ENCODE results near the gene LGR6. TPM values are rescaled to one million over a fixed set of nuclear protein-coding genes. Genes with fewer than 3 reads are reported as not detected.

Gene LGR6
- total RNA-seq, 2 experiments from 2014 or later: 0.06 to 0.22 TPM

GRCh38 chr1:202212787-202213186 lies 19.2 kb downstream of the LGR6 start:
- Mint-ChIP-seq H3K9me3 (no peaks in the 10 kb centered on the region), H3K36me3 (no peaks in the 10 kb centered on the region), H3K27me3 (peaks cover 53% of the 10 kb centered on the region), H3K4me1 (peaks cover 5% of the 10 kb centered on the region), H3K4me3 (no peak overlapping the region), H3K27ac (no peak overlapping the region)
- no peak for DNase-seq

GRCh38 chr1:202213361-202214088 lies 19.9 kb downstream of the LGR6 start:
- no peak for DNase-seq
- Mint-ChIP-seq H3K27me3 (peaks cover 49% of the 10 kb centered on the region), H3K4me3 (peak overlapping the region; percentile 38), H3K4me1 (peaks cover 5% of the 10 kb centered on the region), H3K27ac (no peak overlapping the region), H3K9me3 (no peaks in the 10 kb centered on the region), H3K36me3 (no peaks in the 10 kb centered on the region)

- Mint-ChIP-seq H3K27ac (no peak overlapping the region), H3K36me3 (no peaks in the 10 kb centered on the region), H3K27me3 (peaks cover 49% of the 10 kb centered on the region), H3K9me3 (no peaks in the 10 kb centered on the region), H3K4me3 (peak overlapping the region; percentile 23), H3K4me1 (peaks cover 5% of the 10 kb centered on the region)
- DNase-seq: no peak
Observed at GRCh38 chr1:202214089-202214843, 20.7 kb downstream of the LGR6 start.

GRCh38 chr1:202215472-202216130 lies 22.0 kb downstream of the LGR6 start:
- H3K27me3 Mint-ChIP-seq: peaks cover 49% of the 10 kb centered on the region
- no peaks in the 10 kb centered on the region for H3K36me3 Mint-ChIP-seq
- no peak overlapping the region for H3K4me3 Mint-ChIP-seq

GRCh38 chr1:202216691-202217090 lies 23.1 kb downstream of the LGR6 start:
- H3K36me3 Mint-ChIP-seq: no peaks in the 10 kb centered on the region
- peaks cover 7% of the 10 kb centered on the region for H3K4me1 Mint-ChIP-seq
- no peaks in the 10 kb centered on the region for H3K9me3 Mint-ChIP-seq
- peaks cover 53% of the 10 kb centered on the region for H3K27me3 Mint-ChIP-seq
- H3K4me3 Mint-ChIP-seq: no peak overlapping the region
- DNase-seq: no peak
- H3K27ac Mint-ChIP-seq: no peak overlapping the region

More at GRCh38 chr1:202215472-202216130, 22.0 kb downstream of the LGR6 start:
- Mint-ChIP-seq H3K9me3 (no peaks in the 10 kb centered on the region), H3K27ac (no peak overlapping the region), H3K4me1 (peaks cover 5% of the 10 kb centered on the region)
- no peak for DNase-seq

- no peak for DNase-seq
- Mint-ChIP-seq H3K4me3 (no peak overlapping the region), H3K9me3 (no peaks in the 10 kb centered on the region), H3K4me1 (peaks cover 11% of the 10 kb centered on the region), H3K36me3 (no peaks in the 10 kb centered on the region), H3K27ac (no peak overlapping the region), H3K27me3 (peaks cover 48% of the 10 kb centered on the region)
Observed at GRCh38 chr1:202217516-202217915, 23.9 kb downstream of the LGR6 start.

- no peak overlapping the region for H3K4me3 Mint-ChIP-seq
- peaks cover 11% of the 10 kb centered on the region for H3K4me1 Mint-ChIP-seq
- no peak overlapping the region for H3K27ac Mint-ChIP-seq
- no peak for DNase-seq
- H3K27me3 Mint-ChIP-seq: peaks cover 44% of the 10 kb centered on the region
- no peaks in the 10 kb centered on the region for H3K9me3 Mint-ChIP-seq
- no peaks in the 10 kb centered on the region for H3K36me3 Mint-ChIP-seq
Observed at GRCh38 chr1:202217951-202218350, 24.4 kb downstream of the LGR6 start.

GRCh38 chr1:202220733-202221132 lies 27.1 kb downstream of the LGR6 start:
- H3K4me3 Mint-ChIP-seq: no peak overlapping the region
- no peaks in the 10 kb centered on the region for H3K9me3 Mint-ChIP-seq
- no peak overlapping the region for H3K27ac Mint-ChIP-seq
- H3K4me1 Mint-ChIP-seq: peaks cover 7% of the 10 kb centered on the region
- H3K27me3 Mint-ChIP-seq: peaks cover 18% of the 10 kb centered on the region
- H3K36me3 Mint-ChIP-seq: no peaks in the 10 kb centered on the region
- no peak for DNase-seq

- Mint-ChIP-seq H3K4me3 (no peak overlapping the region), H3K36me3 (no peaks in the 10 kb centered on the region), H3K27ac (no peak overlapping the region), H3K9me3 (no peaks in the 10 kb centered on the region), H3K27me3 (peaks cover 12% of the 10 kb centered on the region), H3K4me1 (peaks cover 7% of the 10 kb centered on the region)
- DNase-seq: no peak
Observed at GRCh38 chr1:202221911-202222909, 28.6 kb downstream of the LGR6 start.

GRCh38 chr1:202223121-202223860 lies 29.7 kb downstream of the LGR6 start:
- H3K27ac Mint-ChIP-seq: no peak overlapping the region
- no peaks in the 10 kb centered on the region for H3K36me3 Mint-ChIP-seq
- DNase-seq: no peak

GRCh38 chr1:202224453-202224852 lies 30.9 kb downstream of the LGR6 start:
- H3K4me3 Mint-ChIP-seq: no peak overlapping the region
- H3K9me3 Mint-ChIP-seq: no peaks in the 10 kb centered on the region
- no peaks in the 10 kb centered on the region for H3K36me3 Mint-ChIP-seq
- no peak overlapping the region for H3K27ac Mint-ChIP-seq
- DNase-seq: no peak
- H3K4me1 Mint-ChIP-seq: peaks cover 15% of the 10 kb centered on the region
- peaks cover 6% of the 10 kb centered on the region for H3K27me3 Mint-ChIP-seq

More at GRCh38 chr1:202223121-202223860, 29.7 kb downstream of the LGR6 start:
- Mint-ChIP-seq H3K9me3 (no peaks in the 10 kb centered on the region), H3K27me3 (peaks cover 6% of the 10 kb centered on the region), H3K4me1 (peaks cover 12% of the 10 kb centered on the region), H3K4me3 (no peak overlapping the region)

GRCh38 chr1:202225131-202225530 lies 31.5 kb downstream of the LGR6 start:
- no peak for DNase-seq
- Mint-ChIP-seq H3K9me3 (no peaks in the 10 kb centered on the region), H3K36me3 (no peaks in the 10 kb centered on the region), H3K27me3 (peaks cover 6% of the 10 kb centered on the region), H3K4me1 (peaks cover 15% of the 10 kb centered on the region), H3K4me3 (no peak overlapping the region), H3K27ac (no peak overlapping the region)

GRCh38 chr1:202227053-202227672 lies 33.6 kb downstream of the LGR6 start:
- Mint-ChIP-seq H3K9me3 (no peaks in the 10 kb centered on the region), H3K27me3 (no peaks in the 10 kb centered on the region)

More at GRCh38 chr1:202227053-202227672, 33.6 kb downstream of the LGR6 start:
- Mint-ChIP-seq H3K36me3 (no peaks in the 10 kb centered on the region), H3K4me1 (peaks cover 9% of the 10 kb centered on the region), H3K4me3 (no peak overlapping the region), H3K27ac (no peak overlapping the region)
- DNase-seq: no peak

Data from activated naive CD8-positive, alpha-beta T cell treated with anti-CD3 and anti-CD28 coated beads for 36 hours (primary cell).